KG1 (cell line): ENCODE results near the gene ANXA8.
"Not testable (repeated sequence)": the region's sequence is repeated elsewhere in the genome, so short reads cannot be mapped to it uniquely, and the experiment has no call there.

ENCODE experiments used
- DNase-seq: peaks from one replicate; lab custom pipeline; 2025; lab: John Stamatoyannopoulos, UW

Gene ANXA8

DNA sequence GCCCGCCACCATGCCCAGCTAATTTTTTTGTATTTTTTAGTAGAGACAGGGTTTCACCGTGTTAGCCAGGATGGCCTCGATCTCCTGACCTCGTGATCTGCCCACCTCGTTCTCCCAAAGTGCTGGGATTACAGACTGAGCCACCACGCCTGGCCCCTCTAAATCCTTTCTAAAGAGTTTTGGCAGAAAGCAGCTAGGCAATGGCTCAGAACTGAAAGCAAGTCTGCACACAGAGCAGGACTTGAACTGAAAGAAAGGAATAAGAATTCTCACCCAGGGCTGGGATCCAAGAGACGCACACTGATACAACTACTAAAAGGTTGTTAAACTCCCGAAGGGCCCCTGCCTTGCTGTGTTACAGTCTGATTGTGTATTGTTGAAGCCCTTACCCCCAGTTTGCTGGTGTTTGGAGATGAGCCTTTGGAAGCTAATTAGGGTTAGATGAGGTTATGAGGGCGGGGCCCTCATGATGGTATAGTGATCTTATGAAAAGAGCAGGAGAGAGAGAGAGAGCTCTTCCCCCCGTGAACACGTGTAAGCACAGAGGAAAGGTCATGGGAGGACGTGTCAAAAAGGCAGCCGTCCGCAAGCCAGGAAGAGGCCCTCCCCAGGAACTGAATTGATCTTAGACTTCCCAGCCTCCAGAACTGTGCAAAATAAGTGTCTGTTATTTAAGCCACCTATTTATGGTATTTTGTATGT lies 18.5 kb downstream of the ANXA8 start:
- DNase-seq = not testable (repeated sequence)

DNA sequence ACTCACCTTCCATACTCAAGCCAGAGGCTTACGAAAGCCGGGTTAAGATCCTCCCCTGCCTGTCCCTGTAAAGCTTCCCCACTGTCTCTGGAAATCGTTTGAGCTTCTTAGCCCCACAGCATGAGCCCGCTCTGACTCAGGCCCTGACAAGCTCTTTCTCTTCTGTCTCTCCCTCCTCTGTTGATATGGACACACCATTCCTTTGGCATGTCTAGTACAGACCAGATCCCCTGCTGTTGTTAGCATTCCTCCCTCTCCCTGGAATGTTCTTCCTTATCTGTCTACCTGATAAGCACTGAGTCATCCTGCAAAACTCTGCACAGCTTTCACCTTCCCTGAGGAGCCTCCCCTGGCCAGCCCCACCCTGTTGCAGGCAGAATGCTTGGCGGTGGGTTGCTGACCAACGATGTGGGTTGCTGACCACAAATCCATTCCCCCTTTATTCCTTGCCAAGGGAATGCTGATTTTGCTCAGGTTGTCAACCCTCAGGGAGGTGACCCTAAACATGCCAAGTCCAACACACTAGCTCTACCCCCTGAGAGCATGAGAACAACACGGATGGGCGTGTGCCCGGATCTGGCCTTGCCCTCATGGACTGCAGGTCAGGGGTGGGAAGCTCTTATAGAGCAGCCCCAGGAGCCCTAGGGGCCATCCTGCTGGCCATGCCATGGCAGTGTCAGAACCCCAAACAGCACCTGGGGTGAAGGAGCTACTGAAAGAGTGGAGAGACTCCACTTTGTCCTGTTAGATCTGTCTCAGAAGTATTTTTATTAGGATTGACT lies 21.1 kb downstream of the ANXA8 start:
- not testable (repeated sequence) for DNase-seq

- not testable (repeated sequence) for DNase-seq
These were observed 22.6 kb downstream of the ANXA8 start for GRCh38 chr10:47461261-47461687.

- no peak for DNase-seq
These were observed 25.3 kb downstream of the ANXA8 start for GRCh38 chr10:47458466-47459154.

DNA sequence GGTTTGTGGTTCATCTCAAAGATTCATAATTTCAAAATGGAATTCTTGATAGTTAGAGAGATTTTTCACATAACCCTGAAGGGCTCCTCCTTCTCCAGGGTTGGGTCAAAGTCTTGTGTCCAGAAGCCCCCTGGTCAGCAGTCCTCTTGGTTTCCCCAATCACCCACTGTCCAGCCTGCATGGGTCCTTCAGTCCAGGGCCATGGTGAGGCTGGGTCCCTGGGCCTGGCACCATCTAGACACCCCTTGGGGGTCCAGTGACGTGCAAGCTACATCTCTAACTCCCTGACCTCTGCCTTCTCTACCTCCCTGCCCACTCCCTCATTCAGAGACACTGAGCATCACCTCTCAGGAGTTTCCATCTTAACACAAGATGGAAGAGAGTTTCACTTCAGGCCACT lies 26.1 kb downstream of the ANXA8 start:
- DNase-seq = no peak

DNA sequence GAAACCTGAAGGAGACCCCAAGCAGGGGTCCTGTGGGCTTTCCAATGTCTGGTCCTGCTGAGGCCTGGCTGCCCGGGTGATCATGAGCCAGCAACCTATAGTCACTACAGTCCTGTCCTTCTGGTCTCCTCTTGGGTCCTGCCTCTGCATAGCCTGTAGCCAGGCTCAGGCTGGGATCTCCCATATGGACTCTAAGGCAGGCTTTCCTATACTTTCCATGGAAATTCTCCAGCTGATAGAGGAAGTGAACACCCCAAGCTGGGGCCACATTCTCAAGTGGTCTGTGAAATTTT lies 26.4 kb downstream of the ANXA8 start:
- no peak for DNase-seq

DNA sequence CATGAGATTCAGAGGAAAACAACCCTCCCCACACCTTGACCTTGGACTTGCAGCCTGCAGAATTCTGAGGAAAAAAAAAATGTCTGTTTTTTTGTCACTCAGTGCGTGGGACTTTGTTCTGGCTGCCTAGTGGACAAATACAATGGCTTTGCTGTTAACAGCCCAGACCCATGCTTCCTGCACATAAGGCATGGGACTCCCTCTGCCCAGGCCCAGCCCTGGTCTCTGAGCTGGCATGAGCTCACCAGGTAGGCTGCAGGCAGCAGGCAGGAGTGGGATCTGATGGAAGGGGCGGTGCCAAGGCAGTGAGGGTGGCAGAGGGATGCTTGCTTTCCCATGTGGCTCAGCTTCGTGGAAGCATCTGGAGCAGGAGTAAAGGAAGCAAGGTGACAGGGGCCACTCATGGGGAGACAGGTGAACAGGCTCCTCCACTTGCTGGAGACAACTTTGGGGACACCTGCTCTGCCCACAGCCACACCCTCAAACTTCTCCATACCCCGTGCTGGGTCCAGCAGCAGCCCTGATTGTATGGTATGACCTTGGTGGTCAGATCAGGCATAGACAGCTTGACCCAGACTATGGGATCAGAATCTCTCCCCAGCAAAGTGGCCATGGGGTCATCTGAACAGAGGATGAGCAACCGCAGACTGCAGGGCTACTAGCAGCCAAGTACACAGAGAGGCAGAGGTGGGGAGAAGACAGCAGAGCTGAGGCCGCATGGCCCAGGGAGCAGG lies 27.0 kb downstream of the ANXA8 start:
- no peak for DNase-seq

DNA sequence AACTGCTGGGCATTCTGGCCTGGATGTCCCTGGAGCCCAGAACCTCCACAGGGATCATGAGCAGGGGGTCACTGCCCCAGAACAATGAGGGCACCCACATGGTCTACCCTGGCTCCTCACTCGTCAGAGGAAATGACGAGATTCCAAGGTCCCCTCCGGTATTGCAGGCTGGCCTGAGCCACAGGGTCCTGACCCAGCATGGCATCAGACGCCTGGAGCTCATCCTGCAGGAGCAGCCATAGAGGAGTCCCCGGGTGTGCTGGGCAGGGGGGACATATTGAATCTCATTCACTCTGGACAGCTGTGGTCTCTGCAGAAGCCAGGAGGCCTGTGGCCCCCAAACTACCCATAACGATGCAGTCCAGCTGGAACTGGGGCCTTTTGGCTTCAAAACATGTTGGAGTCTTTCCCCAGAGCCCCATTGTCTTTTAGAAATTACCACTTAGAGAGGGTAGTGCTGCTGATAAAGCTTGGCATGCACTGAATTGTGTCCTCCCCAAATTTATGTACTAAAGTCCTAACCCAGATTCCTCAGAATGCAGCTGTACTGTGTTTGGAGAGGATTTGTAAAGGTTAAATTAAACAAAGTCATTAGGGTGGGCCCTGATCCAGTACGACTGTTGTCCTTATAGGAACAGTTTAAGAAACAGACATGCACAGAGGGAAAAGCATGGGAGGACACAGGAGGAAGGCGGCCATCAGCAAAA lies 27.7 kb downstream of the ANXA8 start:
- no peak for DNase-seq

DNA sequence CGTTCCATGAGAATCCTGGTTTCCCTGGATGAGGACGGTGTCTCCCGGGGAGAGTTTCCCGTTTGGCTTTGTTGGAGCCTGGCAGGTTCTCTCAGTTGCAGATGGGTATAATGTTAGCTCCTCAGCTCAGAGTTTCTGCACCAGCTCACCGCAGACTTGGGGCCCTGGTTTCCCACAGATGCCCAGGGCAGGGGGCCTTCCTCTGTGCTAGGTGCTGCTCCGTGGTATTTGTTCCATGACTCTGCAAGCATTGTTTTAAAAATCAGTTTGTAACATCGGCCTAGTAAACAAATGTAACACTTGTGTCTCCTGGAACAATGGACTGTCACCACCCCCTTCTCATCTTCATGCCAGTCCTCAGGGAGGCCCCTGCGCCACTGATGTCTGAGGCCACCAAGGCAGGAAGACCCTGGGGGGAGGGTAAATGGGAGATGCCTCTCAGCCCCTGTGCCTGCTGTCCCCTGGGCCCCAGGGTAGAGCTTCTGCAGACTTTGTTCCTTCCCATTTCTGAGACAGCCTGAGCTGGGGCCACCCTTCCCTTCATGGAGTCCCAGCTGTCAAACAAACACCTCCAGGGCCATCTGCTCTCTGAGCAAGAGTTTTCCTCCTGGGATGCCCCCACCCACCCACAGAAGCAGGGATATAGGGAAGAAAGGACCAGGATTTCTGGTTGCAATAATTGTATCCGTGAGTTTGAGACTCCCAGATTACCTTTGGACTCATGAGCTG lies 28.4 kb downstream of the ANXA8 start:
- DNase-seq = not testable (repeated sequence)

- no peak for DNase-seq
These were observed 29.2 kb downstream of the ANXA8 start for GRCh38 chr10:47454780-47455058.

GRCh38 chr10:47454008-47454779 lies 29.7 kb downstream of the ANXA8 start:
- no peak for DNase-seq

DNA sequence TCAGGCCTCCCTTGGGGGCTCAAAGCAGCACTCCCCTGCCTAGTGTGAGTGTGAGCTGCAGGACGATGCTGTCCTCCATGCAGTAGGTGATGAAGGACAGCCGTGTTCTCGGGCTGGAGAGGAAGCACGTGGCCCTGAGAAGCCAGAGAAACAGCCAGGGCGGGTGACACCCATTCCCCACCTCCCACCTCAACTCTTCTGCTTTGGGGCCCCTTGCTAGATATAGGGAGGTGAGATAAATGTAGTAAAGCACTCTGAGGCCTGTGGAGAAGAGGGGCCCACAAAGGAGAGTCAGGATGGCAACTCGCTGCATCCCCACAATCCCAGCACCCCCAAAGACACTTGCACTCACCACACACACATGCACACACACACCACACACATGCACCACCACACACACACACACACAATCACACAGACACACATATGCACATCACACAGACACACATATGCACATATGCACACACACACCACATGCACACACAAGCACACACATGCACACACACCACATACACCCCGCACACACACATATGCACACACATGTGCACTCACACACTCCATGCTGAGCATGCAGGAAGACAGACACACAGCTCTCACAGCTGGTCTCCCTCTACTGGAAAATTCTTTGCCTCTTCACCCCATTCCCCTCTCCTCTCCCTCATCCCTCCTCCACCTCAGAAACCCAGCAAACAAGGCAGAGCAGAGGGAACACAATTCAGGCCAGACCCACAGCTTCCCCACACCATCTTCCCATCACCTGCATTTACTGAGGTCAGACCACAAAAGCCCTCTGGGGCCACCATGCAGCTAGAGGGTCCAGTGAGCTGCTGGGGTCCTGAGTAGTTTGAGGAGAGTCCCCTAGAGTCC lies 30.5 kb downstream of the ANXA8 start:
- no peak for DNase-seq

DNA sequence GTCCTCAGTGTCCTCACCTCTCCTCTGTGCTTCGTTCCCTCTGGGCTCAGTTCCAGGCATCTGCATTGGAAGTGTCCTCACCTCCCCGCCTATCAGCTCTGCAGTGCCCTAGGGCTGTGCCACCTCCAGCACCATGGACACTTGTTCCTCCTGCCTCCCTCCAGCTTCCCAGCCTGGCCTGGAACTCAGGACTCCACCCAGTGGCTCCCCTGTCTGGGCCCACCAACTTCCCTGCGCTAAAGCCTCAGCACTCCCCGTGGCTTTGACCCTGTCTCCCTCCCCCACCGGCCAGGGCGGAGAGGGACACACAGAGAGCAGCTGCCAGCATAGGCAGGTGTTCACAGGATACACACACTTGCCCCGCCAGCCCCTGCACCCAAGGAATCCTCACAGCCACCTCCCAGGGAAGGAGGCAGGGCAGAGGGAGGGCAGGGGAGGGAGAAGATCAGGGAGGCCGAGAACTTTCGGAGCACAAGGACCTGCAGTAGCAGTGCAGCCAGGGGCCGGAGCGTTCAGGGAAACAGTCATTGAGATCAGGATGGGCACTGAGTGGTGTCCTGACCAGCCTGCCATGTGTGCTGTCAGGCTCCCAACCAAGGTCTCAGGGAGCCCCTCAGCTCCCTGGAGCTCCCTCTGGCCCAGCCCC lies 31.3 kb downstream of the ANXA8 start:
- no peak for DNase-seq

- no peak for DNase-seq
These were observed 31.9 kb downstream of the ANXA8 start for GRCh38 chr10:47451998-47452494.

- DNase-seq = no peak
These were observed 32.5 kb downstream of the ANXA8 start for GRCh38 chr10:47451273-47451997.

- DNase-seq = no peak
These were observed 33.5 kb downstream of the ANXA8 start for GRCh38 chr10:47450442-47450841.

GRCh38 chr10:47449979-47450378 lies 33.9 kb downstream of the ANXA8 start:
- no peak for DNase-seq
